Measurements from ENCODE around the gene GRN. TPM values are rescaled to one million over a fixed set of nuclear protein-coding genes. Genes with fewer than 3 reads are reported as not detected.

Gene GRN
- total RNA-seq, 2 experiments from 2014 or later: 47.1 to 50.5 TPM

DNA sequence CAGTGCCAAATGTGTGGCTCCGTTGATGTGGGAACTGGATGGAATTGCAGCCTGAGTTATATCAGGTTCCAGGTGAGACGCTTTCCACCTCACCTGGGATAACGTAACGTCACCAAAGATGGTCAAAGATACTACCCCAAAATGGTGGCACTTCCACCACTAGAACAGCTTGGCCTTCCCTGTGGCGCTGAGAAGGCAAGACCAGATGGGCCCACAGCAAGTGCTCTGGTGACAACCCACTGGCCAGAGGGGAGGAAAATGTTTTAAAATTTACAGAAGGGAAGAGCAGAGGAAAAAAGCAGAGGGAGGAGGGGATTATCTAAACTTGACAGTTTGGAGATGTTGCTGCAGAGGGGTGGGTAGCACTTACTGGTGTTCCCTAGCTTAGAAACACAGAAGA lies 51.8 kb downstream of the GRN start:
- Mint-ChIP-seq H3K27ac (no peak overlapping the region), H3K36me3 (ENCODE audit: low read depth) (peaks cover 23% of the 10 kb centered on the region), H3K27me3 (ENCODE audit: low read depth) (no peaks in the 10 kb centered on the region), H3K4me1 (ENCODE audit: low read depth) (peaks cover 13% of the 10 kb centered on the region), H3K9me3 (no peaks in the 10 kb centered on the region), H3K4me3 (no peak overlapping the region)
- intact Hi-C loops (cut with micrococcal nuclease): no loop called here
- CTCF ChIA-PET: no interaction called here
- DNase-seq: no peak

- Mint-ChIP-seq H3K4me1 (ENCODE audit: low read depth) (peaks cover 13% of the 10 kb centered on the region), H3K27me3 (ENCODE audit: low read depth) (no peaks in the 10 kb centered on the region), H3K4me3 (no peak overlapping the region), H3K36me3 (ENCODE audit: low read depth) (peaks cover 28% of the 10 kb centered on the region), H3K9me3 (no peaks in the 10 kb centered on the region), H3K27ac (no peak overlapping the region)
- intact Hi-C loops (cut with micrococcal nuclease): no loop called here
- CTCF ChIA-PET: interaction anchor here (0.6 to 1.6 kb wide), 3 partner anchors 22 to 172 kb away, joined by 3 to 6 read pairs (median 4); no protein-coding TSS in a partner anchor
- DNase-seq: no peak
These were observed 52.7 kb downstream of the GRN start for GRCh38 chr17:44397479-44398440.

DNA sequence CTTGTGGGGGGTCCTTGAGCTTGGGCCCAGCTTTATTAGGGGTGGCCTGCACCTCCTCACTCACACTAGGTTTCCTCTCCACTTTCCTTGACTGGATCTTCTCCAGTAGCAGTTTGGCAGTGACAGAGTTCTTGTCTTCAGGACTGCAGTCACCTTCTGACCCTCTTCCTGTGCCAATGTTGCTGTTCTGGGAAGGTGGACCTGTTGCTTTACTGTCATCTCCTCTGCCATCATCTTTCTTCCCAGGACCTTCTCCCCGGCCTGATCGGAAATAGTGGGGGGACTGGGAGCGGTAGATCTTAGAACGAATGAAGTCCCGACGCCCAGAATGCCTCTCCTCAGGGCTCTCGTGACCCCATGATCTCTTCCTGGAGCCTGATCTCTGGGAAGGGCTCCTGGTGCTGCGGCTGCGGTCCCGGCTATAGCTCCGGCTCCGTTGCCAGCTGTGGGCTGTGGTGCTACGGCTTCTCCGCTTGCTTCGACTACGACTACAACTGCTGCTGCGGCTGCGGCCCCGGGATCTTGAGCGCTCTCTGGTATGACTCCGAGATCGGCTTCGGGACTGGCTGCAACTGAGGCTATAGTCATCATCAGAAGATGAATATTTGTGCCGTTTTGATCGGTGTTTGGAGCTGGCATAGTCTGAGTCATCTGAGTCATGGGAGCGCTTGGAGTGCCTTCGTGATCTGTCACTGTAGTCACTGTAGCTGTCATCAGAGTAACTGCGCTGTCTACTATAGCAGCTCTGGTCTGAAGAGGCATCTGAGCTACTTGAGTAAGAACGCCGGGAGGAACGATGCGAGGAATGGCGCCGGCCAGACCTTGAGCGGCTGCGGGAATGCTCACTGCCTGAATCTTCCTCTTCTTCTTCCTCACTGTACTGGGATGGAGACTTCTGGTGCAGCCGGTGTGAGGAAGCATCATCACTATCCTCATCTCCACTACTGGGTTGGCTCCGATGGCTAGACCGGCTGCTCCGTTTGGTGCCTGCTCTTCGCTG lies 53.9 kb downstream of the GRN start:
- no peak for DNase-seq
- Mint-ChIP-seq H3K36me3 (ENCODE audit: low read depth) (peaks cover 29% of the 10 kb centered on the region), H3K27me3 (ENCODE audit: low read depth) (no peaks in the 10 kb centered on the region), H3K9me3 (no peaks in the 10 kb centered on the region), H3K4me3 (no peak overlapping the region), H3K27ac (no peak overlapping the region), H3K4me1 (ENCODE audit: low read depth) (peaks cover 6% of the 10 kb centered on the region)
- CTCF ChIA-PET: interaction anchor here (0.6 to 1.6 kb wide), 3 partner anchors 21 to 174 kb away, joined by 3 to 6 read pairs (median 4); no protein-coding TSS in a partner anchor
- intact Hi-C loops (cut with micrococcal nuclease): no loop called here

DNA sequence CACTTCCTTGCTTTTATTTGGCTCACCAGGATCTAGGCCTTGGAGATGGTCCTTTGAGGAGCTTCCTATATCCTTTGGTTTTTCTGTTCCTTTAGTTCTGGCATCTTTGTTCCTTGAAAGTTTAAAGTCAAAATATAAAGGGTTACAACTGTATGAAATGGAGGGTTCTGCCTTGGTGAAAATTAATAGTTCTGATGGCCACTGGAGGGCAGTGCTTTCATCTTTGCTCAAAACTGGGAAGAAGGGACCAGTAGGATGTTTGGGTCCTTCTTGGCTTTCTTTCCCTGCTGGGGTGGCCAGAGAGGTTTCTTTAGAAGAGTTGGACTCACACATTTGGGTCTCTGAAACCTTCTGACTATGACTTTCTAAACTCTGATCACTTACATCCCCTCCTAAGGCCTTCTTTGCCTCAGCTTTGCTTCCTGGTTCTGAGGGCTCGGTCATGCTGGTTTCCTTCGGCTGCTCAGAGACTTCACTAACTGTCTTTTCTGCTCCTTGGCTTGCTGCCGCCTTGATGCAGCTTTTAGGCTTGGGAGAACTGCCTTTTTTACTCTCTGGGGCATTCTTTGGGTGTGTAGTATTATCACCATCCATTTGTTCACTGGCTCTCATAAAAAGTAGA lies 55.2 kb downstream of the GRN start:
- Mint-ChIP-seq H3K27ac (no peak overlapping the region), H3K4me1 (ENCODE audit: low read depth) (peaks cover 2% of the 10 kb centered on the region), H3K4me3 (no peak overlapping the region), H3K9me3 (no peaks in the 10 kb centered on the region), H3K36me3 (ENCODE audit: low read depth) (peaks cover 29% of the 10 kb centered on the region), H3K27me3 (ENCODE audit: low read depth) (no peaks in the 10 kb centered on the region)
- CTCF ChIA-PET: interaction anchor here (0.6 kb wide), 1 partner anchor 352 kb away, joined by 3 read pairs; no protein-coding TSS in a partner anchor
- DNase-seq: peak; percentile 27
- intact Hi-C loops (cut with micrococcal nuclease): loop anchor here (1.0 kb wide), 1 partner anchor 123 kb away; no protein-coding TSS in a partner anchor

Other genes starting within 250 kb of the GRN start
- gene HDAC5, start 221.7 kb upstream of the GRN start, total RNA-seq: 10 to 100 TPM; 17.9 to 18.9 TPM
- gene HROB, start 203.4 kb upstream of the GRN start, total RNA-seq: 10 to 100 TPM; 16.9 to 17.6 TPM
- under 1 TPM in 1 of 2 experiments, not detected in 1; 0.12 TPM for gene ASB16, start 174.6 kb upstream of the GRN start, total RNA-seq
- gene TMUB2, start 158.3 kb upstream of the GRN start, total RNA-seq: 10 to 100 TPM; 21.2 to 22.9 TPM
- gene ATXN7L3, start 145.4 kb upstream of the GRN start, total RNA-seq: 10 to 100 TPM; 53.3 to 53.9 TPM
- gene UBTF, start 125.6 kb upstream of the GRN start, total RNA-seq: 10 to 100 TPM; 91.8 to 92.6 TPM
- not detected for gene SLC4A1, start 77.2 kb upstream of the GRN start, total RNA-seq
- under 1 TPM in 1 of 2 experiments, not detected in 1; 0.17 TPM for gene RUNDC3A, start 36.7 kb upstream of the GRN start, total RNA-seq
- gene SLC25A39, start 20.5 kb upstream of the GRN start, total RNA-seq: 100 to 1,000 TPM; 146 to 149 TPM
- gene FAM171A2, start 18.6 kb downstream of the GRN start, total RNA-seq: under 1 TPM; 0.12 to 0.21 TPM
- 1 to 10 TPM in 1 of 2 experiments, under 1 TPM in 1; 0.31 to 1.1 TPM for gene ITGA2B, start 44.3 kb downstream of the GRN start, total RNA-seq
- gene GPATCH8, start 158.1 kb downstream of the GRN start, total RNA-seq: 10 to 100 TPM; 31.5 to 31.7 TPM
- gene FZD2, start 212.2 kb downstream of the GRN start, total RNA-seq: not detected

Measured in activated naive CD4-positive, alpha-beta T cell treated with anti-CD3 and anti-CD28 coated beads for 36 hours (primary cell).